GM18498 (cell line): ENCODE data around the gene CC2D2A.
"Not testable (repeated sequence)": the region's sequence is repeated elsewhere in the genome, so short reads cannot be mapped to it uniquely, and the experiment has no call there.

ENCODE experiments used
- ATAC-seq: cut with Tn5 transposase; IDR thresholded peaks from one replicate; pipeline ENCODE4 v1.9.1; 2021; ENCODE audit warnings: mild to moderate bottlenecking, moderate library complexity; ENCODE audit not compliant: unreplicated experiment

The CC2D2A gene

GRCh38 chr4:15513545-15513944, 43.9 kb downstream of the CC2D2A start:
- no peak for ATAC-seq

GRCh38 chr4:15515106-15515505, 45.4 kb downstream of the CC2D2A start:
- no peak for ATAC-seq

DNA sequence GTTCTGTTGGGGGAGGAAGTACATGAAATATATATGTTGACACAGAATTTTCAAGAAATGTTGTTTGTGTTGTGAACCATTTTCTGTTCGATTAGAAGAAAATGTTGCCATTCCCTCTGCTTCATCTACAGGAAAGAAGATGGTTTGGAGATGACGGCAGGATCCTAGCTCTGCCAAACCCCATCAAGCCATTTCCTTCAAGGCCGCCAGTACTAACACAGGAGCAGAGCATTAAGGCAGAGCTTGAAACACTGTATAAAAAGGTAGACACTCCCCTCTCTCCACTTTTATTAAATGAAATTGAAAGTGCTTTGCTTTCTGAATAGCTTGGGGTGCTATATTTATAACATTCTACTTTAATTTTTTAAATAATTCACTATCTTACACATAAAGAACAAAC, 46.8 kb downstream of the CC2D2A start:
- ATAC-seq = no peak

- ATAC-seq = not testable (repeated sequence)
Measured at GRCh38 chr4:15517681-15518080, 48.0 kb downstream of the CC2D2A start.

GRCh38 chr4:15521442-15522039, 51.9 kb downstream of the CC2D2A start:
- ATAC-seq = no peak

- no peak for ATAC-seq
Measured at GRCh38 chr4:15525080-15525479, 55.4 kb downstream of the CC2D2A start.

DNA sequence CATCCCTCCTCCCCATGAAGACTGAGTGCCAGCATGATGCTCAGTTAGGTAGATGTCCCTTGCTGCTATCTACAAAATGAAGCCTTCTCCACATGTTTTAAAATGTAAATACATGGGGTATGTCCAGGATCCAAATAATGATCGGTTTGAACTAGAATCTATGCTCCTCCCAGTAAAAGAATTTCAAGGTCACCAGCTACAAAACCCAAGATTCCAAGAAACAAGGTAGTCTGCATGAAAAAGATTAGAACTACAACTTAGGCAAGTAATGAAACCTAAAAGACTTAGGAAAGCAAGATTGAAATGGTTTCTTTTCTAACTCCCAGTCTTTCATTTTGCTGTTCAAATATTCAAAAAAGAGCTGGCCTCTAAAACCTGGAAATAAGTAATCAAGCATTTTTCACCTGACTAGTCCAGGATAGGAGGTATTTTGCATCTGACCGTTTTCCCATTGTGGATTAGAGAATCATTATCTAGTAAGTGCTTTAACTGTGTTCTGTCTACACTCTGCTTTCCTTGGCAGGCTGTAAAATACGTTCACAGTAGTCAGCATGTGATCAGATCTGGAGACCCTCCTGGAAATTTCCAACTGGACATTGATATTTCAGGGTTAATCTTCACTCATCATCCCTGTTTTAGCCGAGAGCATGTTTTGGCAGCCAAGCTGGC, 57.4 kb downstream of the CC2D2A start:
- no peak for ATAC-seq

- ATAC-seq = no peak
Measured at GRCh38 chr4:15531792-15532191, 62.1 kb downstream of the CC2D2A start.

DNA sequence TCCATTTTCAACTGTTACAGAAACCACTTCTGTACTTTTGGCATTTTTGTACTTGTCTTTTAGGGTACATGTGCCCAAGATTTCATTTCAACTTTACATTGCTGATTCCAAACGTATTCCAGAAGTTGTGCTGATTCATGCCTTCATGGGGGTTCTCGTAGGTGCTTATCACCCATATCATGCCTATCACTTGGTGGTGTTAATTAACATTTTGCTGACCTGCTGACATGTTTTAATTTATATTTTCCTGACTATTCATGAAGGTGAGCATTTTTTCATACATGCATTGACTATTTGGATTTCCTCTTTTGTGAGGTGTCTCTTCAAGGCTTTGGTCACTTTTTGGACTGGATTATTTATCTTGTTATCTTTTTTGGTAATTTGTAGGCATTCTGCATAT, 64.1 kb downstream of the CC2D2A start:
- ATAC-seq = no peak

DNA sequence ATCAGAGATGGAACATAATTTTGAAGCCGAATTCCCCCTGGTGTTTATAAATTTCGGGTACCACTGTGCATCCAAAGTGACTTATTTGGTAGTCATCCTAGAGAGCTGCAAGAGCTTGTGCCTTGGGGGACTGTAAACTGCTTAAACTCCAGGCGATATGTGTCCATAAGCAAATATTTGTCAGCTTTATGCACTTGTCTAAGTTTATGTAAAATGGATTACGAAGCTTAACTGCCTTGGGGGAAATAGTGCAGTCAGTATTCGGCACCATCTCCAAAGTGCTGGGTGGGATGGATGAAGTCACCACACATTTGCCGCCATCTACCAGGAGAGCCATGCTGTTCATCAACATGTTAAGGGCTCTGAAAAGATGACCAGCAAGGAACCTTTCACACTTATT, 65.9 kb downstream of the CC2D2A start:
- ATAC-seq = no peak

DNA sequence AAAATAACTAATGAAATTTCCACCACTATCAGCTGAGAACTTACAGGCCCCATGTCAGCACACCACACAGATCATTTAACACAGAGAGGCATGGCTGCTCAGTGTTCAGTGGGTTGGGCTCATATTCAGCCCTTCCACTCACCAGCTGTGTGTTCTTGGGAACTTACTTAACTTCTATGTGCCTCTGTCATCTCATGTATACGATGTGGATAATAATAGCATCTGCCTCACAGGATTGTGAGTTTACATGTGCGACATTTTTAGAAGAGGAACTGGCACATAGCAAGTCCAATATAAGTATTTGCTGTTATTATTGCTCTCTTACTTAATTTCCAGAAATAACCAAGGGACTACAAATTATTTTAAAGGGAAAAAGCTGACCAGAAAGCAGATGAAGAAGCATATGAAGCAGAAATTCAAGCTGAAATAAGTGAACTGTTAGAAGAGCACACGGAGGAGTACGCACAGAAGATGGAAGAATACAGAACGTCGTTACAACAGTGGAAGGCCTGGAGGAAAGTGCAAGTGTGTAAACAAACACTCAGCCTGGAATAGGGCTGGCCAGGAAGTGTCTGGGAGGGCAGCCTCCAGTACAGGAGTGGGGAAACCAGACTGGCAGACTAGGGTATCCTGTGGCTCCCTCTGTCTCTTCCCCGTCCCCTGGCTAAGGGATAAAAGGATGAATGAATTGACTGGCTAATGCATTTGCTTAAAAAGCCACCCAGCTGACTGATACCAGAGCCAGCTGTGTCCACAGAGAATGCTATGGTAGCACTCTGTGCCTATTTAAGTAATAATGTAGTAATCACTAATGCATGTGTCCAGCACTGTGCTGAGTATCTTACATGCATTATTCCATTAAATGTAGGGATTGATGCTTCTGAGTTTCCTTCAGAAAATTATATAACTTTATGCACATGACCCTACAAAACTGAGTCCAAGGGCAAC, 67.1 kb downstream of the CC2D2A start:
- no peak for ATAC-seq

GRCh38 chr4:15541941-15542340, 72.3 kb downstream of the CC2D2A start:
- no peak for ATAC-seq

DNA sequence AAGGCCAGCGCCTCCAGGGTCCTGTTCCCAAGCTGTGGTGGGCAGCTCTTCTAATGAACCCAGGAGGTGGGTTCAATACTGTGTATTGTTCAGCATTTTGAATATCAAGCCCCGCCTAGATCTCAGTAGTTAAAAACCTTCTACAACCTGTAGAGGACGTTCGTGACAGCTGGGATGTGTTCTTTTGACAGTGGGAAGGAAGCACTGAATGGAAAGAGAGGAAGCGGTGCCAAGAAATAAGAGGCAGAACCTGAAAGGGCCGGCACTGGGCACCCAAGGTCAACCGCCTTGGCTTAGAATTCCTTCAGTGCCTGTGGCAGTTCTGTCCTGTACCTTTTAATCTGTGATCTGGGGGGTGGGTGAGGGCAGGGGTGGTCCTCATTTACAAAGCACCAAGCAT, 73.1 kb downstream of the CC2D2A start:
- ATAC-seq = no peak

- ATAC-seq = no peak
Measured at GRCh38 chr4:15543537-15544247, 74.0 kb downstream of the CC2D2A start.

- ATAC-seq = no peak
Measured at GRCh38 chr4:15544248-15544729, 74.6 kb downstream of the CC2D2A start.

- ATAC-seq = no peak
Measured at GRCh38 chr4:15545371-15545770, 75.7 kb downstream of the CC2D2A start.

DNA sequence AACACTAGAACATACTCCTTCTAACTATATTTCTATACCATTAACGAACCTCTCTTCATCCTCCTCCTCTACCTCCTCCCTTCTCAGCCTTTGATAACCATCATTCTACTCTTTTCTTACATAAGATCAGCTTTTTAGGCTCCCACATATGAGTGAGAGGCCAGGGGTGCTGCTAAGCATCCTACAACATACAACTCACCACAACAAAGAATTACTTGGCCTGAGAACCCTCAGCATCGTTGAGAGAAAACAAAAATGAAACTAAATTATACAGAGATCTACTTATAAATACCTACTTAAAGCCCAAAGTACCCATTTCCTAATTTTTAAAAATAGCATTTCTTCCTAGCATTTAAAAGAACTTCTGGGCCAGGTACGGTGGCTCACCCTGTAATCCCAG, 77.7 kb downstream of the CC2D2A start:
- ATAC-seq = no peak

GRCh38 chr4:15550491-15550890, 80.8 kb downstream of the CC2D2A start:
- ATAC-seq = no peak

DNA sequence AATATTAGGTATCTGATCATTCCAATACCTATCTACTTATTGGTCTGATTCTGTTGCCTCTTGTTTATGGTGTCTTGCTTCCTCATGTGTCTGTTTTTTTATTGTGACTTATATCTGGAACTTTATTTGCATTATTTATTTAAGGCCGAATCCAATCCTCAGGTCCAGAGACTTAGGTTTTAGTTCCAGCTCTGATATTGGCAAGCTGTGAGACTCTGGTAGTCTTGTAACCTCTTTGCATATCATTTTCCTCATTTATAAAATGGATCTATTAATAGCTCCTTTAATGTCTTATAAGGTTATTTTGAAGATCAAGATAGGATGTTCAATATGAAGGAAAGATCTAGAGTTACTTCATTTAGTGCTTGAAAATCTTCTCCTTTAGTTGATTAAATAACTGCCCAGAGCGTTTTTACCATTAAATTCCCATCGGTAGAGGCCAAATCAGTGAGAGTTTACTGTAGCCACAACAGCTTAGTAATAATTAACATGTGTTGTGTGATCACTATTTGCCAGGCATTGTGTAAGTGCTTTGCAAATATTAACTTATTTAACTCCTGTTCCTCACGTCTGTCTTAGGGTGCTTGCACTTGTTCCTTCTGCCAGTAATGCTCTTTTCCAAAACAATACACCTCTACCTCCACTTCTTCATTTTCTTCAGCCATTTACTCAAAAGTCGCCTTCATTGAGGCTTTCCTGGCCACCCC, 82.2 kb downstream of the CC2D2A start:
- ATAC-seq = no peak

GRCh38 chr4:15552557-15553362, 83.1 kb downstream of the CC2D2A start:
- no peak for ATAC-seq
